ENCODE data around the gene CPNE5. TPM values are rescaled to one million over a fixed set of nuclear protein-coding genes. Genes with fewer than 3 reads are reported as not detected.

The CPNE5 gene
- total RNA-seq, 1 donor from 2014 or later = 25.7 TPM

GRCh38 chr6:36858407-36858981 lies 19.2 kb upstream of the CPNE5 start:
- DNase-seq (ENCODE audit: extremely low read depth, low read depth, low spot score) = no peak

DNA sequence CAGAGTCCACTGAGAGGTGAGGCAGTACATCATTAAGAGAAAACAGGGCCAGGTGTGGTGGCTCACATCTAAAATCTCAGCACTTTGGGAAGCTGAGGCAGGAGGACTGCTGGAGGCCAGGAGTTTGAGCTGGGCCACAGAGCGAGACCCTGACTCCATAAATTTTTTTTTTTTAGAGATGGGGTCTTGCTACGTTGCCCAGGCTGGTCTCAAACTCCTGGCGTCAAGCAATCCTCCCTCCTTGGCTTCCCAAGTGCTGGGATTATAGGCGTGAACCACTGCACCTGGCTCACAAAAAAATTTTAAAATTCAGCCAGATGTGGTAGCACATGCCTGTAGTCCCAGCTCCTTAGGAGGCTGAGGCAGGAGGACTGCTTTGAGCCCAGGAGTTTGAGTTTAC lies 18.1 kb upstream of the CPNE5 start:
- DNase-seq (ENCODE audit: extremely low read depth, low read depth, low spot score) = no peak

DNA sequence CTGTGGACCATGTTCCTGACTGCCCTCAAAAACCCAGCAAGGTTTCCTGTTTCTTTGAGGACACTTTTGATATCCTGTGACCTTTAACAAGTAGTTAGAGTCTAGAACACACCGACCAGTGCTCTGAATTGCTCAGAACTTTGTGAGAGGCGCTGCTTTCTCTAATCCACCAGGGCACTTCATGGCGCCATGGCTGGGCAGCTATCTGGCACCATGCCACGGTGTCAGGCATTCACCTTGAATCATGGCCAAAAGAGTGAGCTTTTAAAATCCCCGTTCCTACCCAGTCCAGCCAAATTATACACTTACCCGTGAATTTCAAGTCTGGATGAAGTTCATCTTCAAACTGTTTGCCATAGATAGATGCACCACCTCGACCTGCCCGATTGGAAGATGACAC lies 17.0 kb upstream of the CPNE5 start:
- DNase-seq (ENCODE audit: extremely low read depth, low read depth, low spot score) = no peak

GRCh38 chr6:36855750-36856149 lies 16.5 kb upstream of the CPNE5 start:
- no peak for DNase-seq (ENCODE audit: extremely low read depth, low read depth, low spot score)

GRCh38 chr6:36853325-36853724 lies 14.1 kb upstream of the CPNE5 start:
- DNase-seq (ENCODE audit: extremely low read depth, low read depth, low spot score) = peak; percentile 71

DNA sequence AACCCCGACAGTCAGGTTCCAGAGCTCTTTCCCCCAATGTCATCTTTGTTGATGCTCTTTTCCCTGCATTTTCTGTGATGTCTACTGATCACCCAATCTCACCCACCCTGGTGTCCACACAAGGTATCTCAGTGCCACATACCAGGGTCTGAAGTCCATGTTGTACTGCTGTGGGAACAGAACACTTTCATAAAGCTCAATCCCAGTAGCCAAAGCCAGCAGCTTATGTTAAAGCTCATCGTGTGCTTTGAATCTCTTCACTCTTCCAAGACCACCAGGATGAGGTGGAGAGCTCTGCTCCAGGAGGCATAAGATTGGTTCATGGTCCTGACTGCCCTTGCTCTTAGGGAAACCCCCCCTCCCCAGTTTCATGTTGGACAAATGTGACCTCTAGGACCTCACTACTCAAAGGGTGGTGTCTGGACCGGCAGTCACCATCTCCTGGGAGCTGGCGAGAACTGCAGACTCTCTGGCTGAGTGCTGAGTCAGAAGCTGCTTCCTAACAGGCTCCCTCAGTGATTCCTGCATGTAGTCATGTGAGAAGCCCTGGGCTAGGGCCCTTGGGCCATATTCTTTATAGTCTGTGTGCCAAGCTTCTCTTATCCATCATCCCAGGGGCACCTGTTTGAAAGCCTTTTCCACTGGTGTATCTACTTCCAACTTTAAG lies 13.4 kb upstream of the CPNE5 start:
- DNase-seq (ENCODE audit: extremely low read depth, low read depth, low spot score) = no peak

- DNase-seq (ENCODE audit: extremely low read depth, low read depth, low spot score) = no peak
Measured at GRCh38 chr6:36851626-36852025, 12.4 kb upstream of the CPNE5 start.

DNA sequence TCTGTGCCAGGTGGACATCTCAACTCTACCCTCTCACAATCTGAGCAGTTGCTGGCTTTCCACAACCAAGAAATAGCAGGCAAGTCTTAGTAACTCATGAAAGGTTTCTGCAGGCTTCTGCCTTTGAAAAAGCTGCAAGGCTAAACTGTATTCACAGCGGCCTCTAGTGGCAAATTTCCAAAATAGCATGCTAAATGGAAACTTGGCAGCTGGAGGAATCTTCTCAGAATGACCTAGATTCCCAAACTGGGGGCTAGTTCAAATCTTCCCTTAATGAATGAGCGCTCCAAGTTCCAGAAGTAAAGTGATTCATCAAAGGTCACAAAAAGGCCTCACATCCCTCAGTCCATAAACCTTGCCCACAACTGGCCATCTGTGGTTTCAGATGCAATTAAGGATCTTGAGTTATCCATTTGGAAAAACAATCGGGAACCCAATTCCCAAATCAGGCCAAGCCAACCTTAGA lies 11.9 kb upstream of the CPNE5 start:
- DNase-seq (ENCODE audit: extremely low read depth, low read depth, low spot score) = peak; percentile 64

- DNase-seq (ENCODE audit: extremely low read depth, low read depth, low spot score) = no peak
Measured at GRCh38 chr6:36850021-36850420, 10.8 kb upstream of the CPNE5 start.

- DNase-seq (ENCODE audit: extremely low read depth, low read depth, low spot score) = no peak
Measured at GRCh38 chr6:36848658-36849441, 9.6 kb upstream of the CPNE5 start.

DNA sequence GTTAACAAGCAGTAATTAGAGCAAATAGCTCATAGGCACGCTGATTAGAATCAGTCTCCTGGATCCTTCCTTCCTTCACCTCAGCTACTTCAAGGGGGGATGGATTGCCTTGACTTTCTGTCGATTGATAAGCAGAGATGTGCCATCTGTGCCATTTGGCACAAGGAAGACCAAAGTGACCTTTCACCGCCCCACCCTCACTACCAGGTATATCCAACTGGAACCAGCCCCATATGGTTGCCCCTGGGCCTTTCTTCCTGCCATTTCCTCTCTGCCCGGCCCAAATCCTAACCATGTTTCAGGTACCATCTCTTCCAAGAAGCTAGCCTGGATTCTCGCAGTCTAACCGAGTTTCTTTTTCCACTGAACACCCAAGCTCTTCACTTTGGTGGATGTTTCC lies 8.7 kb upstream of the CPNE5 start:
- DNase-seq (ENCODE audit: extremely low read depth, low read depth, low spot score) = no peak

- DNase-seq (ENCODE audit: extremely low read depth, low read depth, low spot score) = no peak
Measured at GRCh38 chr6:36847152-36847551, 7.9 kb upstream of the CPNE5 start.

- DNase-seq (ENCODE audit: extremely low read depth, low read depth, low spot score) = no peak
Measured at GRCh38 chr6:36845233-36845632, 6.0 kb upstream of the CPNE5 start.

- DNase-seq (ENCODE audit: extremely low read depth, low read depth, low spot score) = no peak
Measured at GRCh38 chr6:36844232-36845170, 5.3 kb upstream of the CPNE5 start.

GRCh38 chr6:36843170-36843569 lies 3.9 kb upstream of the CPNE5 start:
- no peak for DNase-seq (ENCODE audit: extremely low read depth, low read depth, low spot score)

- no peak for DNase-seq (ENCODE audit: extremely low read depth, low read depth, low spot score)
Measured at GRCh38 chr6:36841756-36842155, 2.5 kb upstream of the CPNE5 start.

GRCh38 chr6:36840432-36841403 lies 1.5 kb upstream of the CPNE5 start:
- no peak for DNase-seq (ENCODE audit: extremely low read depth, low read depth, low spot score)

DNA sequence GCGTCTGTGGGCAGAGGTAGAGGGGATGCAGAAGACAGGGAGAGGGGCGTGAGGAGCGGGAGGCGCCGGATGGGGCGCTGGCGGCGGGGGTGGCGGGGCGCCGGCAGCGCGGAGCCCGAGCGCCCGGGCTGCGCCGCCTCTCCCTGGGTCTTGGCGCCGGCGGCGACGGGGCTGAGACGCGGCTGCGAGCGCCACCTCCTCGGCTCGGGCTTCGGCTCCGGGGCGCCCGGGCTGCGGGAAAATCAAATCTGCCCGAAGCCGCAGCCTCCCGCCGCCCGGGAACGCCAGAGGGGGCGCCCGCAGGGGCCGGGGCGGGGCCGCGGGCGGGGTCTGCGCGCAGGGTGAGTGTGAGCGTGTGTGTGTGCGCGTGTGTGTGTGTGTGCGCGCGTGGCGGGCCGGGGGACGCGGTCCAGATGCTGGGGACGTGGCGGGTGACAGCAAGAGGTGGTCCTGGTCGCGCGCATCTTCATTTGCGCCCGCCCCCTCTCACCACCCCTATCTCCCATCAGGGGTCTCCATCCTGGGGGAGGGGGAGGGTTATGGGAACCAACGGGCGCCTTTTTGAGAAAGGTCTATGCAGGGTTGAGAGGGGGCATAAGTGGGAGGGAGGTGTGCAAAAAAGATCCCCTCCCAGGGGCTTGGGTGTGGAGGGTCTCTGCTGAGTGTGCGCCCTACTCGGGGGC lies 646 bp upstream of the CPNE5 start:
- no peak for DNase-seq (ENCODE audit: extremely low read depth, low read depth, low spot score)

GRCh38 chr6:36837686-36838085 lies 1.6 kb downstream of the CPNE5 start:
- DNase-seq (ENCODE audit: extremely low read depth, low read depth, low spot score) = no peak
